Measurements from ENCODE around the gene SLC19A1. TPM values are rescaled to one million over a fixed set of nuclear protein-coding genes. Genes with fewer than 3 reads are reported as not detected.
A peak's percentile ranks its signal among the peaks of the same experiment; 100 is the strongest.

The SLC19A1 gene
- total RNA-seq, 4 donors from 2014 or later: 7.0 to 9.8 (median 7.9) TPM

DNA sequence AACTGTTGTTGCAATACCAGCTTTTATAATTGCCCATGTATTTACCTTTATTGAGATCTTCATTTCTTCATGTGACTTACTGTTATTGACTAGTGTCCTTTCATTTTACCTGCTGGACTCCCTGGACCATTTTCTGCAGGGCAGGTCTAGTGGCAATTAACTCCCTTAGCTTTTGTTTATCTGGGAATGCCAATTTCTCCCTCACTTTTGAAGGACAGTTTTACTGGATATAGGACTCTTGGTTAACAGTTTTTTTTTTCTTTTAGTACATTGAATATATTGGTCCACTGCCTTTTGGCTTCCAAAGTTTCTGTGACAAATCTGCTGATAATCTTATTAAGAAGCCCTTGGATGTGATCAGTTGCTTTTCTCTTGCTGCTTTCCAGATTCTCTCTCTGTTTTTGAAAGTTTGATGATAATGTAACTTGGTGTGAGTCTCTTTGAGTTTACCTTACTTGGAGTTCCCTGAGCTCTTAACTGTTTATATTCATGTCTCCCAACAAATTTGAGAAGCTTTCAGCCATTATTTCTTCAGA lies 80.4 kb downstream of the SLC19A1 start:
- Histone ChIP-seq H3K27me3 (no peaks in the 10 kb centered on the region), H3K36me3 (peaks cover 6% of the 10 kb centered on the region), H3K4me3 (no peak overlapping the region), H3K27ac (no peak overlapping the region), H3K9me3 (no peaks in the 10 kb centered on the region), H3K4me1 (peaks cover 15% of the 10 kb centered on the region)
- no peak for TF ChIP-seq CTCF (IDR thresholded peaks at IDR 0.05)
- no peak for TF ChIP-seq POLR2A (IDR thresholded peaks at IDR 0.05)
- TF ChIP-seq POLR2AphosphoS5 (IDR thresholded peaks at IDR 0.05): no peak
- TF ChIP-seq EP300 (IDR thresholded peaks at IDR 0.05): no peak
- no peak for DNase-seq (ENCODE audit: low spot score in 2 of 2)

DNA sequence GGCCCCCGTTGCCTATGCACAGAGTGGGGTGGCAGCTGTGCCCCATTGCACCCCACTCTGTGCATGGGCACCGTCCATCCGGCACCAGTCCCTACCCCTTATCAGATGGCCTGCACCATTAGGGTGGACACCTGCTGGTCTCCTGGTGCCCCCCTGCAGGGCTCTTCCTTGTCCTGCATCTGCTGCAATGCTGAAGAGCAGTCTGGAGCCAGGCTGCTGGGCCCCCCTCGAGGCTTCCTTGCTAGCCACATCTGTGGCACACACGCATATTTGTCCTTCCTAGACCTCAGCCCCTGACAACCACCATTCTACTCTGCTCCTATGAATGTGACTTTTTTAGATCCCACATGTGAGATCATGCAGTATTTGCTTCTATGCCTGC lies 80.9 kb downstream of the SLC19A1 start:
- WGBS: 67% methylated on average over 2 of the region's 5 CpGs
- peaks cover 17% of the 10 kb centered on the region for H3K4me1 ChIP-seq
- no peak overlapping the region for H3K4me3 ChIP-seq
- H3K27me3 ChIP-seq: no peaks in the 10 kb centered on the region
- no peak for TF ChIP-seq CTCF (IDR thresholded peaks at IDR 0.05)
- TF ChIP-seq EP300 (IDR thresholded peaks at IDR 0.05): no peak
- no peak for TF ChIP-seq POLR2A (IDR thresholded peaks at IDR 0.05)
- no peak for TF ChIP-seq POLR2AphosphoS5 (IDR thresholded peaks at IDR 0.05)
- H3K9me3 ChIP-seq: no peaks in the 10 kb centered on the region
- DNase-seq (ENCODE audit: low spot score in 2 of 2): no peak
- peaks cover 6% of the 10 kb centered on the region for H3K36me3 ChIP-seq
- no peak overlapping the region for H3K27ac ChIP-seq

DNA sequence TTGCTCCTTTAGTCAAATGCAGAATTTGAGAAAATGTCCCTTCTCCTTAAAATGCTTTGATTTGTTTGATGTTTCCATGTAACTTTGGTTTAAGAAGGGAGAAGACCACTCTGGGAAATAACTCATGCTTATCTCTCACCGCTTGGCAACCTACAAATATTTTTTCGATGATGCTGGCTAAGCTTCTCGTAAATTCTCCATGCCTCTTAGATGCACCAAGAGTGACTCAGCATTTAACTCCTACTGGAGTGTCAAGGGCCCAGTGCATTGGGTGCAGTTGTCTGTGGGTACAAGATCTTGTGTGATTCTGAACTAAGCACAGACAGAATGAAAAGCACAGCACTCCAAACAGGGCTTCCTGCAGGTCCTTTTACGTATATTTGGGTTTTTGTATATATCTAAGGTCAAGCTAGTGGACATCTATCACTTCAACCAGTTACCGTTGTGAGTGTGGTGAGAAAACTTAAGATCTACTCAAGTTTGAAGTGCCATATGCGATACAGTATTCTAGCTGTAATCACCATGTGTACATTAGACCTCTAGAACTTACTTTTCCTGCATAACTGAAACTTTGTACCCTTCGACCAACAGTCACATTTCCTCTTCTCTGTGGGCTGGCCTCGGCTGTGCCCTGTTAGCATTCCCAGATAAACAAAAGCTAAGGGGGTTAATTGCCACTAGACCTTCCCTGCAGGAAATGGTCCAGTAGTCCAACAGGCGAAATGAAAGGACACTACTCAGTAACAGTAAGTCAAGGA lies 81.5 kb downstream of the SLC19A1 start:
- no peak overlapping the region for H3K4me3 ChIP-seq
- 86% methylated on average over 9 of the region's 9 CpGs for WGBS
- H3K4me1 ChIP-seq: peaks cover 22% of the 10 kb centered on the region
- no peaks in the 10 kb centered on the region for H3K9me3 ChIP-seq
- H3K27me3 ChIP-seq: no peaks in the 10 kb centered on the region
- H3K27ac ChIP-seq: no peak overlapping the region
- DNase-seq (ENCODE audit: low spot score in 2 of 2): no peak
- H3K36me3 ChIP-seq: peaks cover 6% of the 10 kb centered on the region
- no peak for TF ChIP-seq CTCF (IDR thresholded peaks at IDR 0.05)

DNA sequence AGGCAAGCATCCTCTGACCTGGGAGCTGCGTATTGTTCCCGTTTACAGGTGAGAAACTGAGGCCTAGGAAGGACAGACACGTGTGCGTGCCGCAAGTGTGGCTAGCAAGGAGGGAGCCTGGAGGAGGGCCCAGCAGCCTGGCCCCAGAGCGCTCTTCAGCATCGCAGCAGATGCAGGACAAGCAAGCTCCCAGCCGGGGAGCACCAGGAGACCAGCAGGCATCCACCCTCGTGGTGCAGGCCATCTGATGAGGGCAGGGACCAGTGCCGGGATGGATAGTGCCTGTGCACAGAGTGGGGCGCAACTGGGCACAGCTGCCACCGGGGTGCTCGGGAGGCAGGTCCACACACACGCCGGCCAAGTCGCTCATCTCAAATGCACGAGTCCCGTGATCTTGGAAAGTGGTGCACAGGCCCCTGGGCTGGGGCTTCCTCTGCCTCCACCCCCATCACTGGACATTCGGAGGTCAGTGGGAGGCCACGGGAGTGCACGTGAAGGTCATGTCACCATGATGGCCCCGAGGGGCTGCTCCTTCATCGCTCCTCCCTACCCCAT lies 82.2 kb downstream of the SLC19A1 start:
- DNase-seq (ENCODE audit: low spot score in 2 of 2): peak in 1 of 2 donors; percentile 52
- Histone ChIP-seq H3K4me1 (peaks cover 29% of the 10 kb centered on the region), H3K27me3 (no peaks in the 10 kb centered on the region), H3K4me3 (no peak overlapping the region), H3K36me3 (peaks cover 6% of the 10 kb centered on the region), H3K27ac (no peak overlapping the region), H3K9me3 (no peaks in the 10 kb centered on the region)
- TF ChIP-seq POLR2A (IDR thresholded peaks at IDR 0.05) (no peak), POLR2AphosphoS5 (IDR thresholded peaks at IDR 0.05) (no peak), EP300 (IDR thresholded peaks at IDR 0.05) (no peak), CTCF (IDR thresholded peaks at IDR 0.05) (no peak)
- WGBS: 93% methylated on average over 15 of the region's 23 CpGs

- peaks cover 36% of the 10 kb centered on the region for H3K4me1 ChIP-seq
- no CpG with 5 or more reads among the region's 23 CpGs for WGBS
- no peaks in the 10 kb centered on the region for H3K27me3 ChIP-seq
- peak in 1 of 2 donors; percentile 49 for DNase-seq (ENCODE audit: low spot score in 2 of 2)
- H3K27ac ChIP-seq: no peak overlapping the region
- TF ChIP-seq CTCF (IDR thresholded peaks at IDR 0.05): no peak
- no peak for TF ChIP-seq POLR2A (IDR thresholded peaks at IDR 0.05)
- TF ChIP-seq EP300 (IDR thresholded peaks at IDR 0.05): no peak
- no peak for TF ChIP-seq POLR2AphosphoS5 (IDR thresholded peaks at IDR 0.05)
- no peaks in the 10 kb centered on the region for H3K9me3 ChIP-seq
- no peak overlapping the region for H3K4me3 ChIP-seq
- peaks cover 6% of the 10 kb centered on the region for H3K36me3 ChIP-seq
Observed at GRCh38 chr21:45459171-45460010, 82.8 kb downstream of the SLC19A1 start.
